Measurements from ENCODE around the gene SYS1. TPM values are rescaled to one million over a fixed set of nuclear protein-coding genes. Genes with fewer than 3 reads are reported as not detected.

SYS1 gene
- total RNA-seq (10 to 100 TPM; 48.3 to 54.0 TPM), polyA plus RNA-seq (40.1 TPM)

DNA sequence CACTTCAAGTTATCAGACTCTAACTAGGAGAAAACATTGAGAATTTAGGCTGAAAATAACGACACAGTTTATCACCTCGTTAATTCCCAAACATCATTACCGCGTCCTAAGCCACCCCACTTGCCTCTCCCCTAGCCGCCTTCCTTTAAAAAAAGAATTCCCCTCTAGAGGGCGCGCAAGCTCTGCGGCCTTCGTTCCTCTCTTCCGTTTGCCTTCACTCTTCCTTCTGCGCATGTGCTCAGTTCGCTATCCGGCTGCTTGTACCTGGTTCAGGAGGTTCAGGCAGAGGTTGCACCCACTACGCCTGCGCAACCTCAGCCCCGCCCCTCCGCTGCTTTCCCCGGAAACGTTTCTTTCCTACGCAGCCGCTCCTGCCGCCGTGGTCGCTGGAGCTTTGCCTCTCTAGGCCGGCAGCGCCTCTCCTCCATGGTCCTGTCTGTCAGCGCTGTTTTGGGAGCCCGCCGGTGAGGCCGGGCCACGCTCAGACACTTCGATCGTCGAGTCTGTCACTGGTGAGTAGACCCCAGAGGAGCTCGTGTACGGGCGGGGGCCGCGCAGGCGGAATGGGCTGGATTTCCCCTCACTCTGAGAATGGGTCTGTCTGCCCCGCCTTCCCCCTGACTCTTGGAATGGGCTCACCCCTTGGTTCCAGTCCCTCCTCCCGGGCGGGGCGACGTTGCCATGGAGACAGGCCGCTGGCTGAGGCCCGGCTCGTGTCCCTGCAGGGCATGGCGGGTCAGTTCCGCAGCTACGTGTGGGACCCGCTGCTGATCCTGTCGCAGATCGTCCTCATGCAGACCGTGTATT lies at the start of gene SYS1:
Gene SYS1, plus strand, starts transcription at position 353 of the 807 bp plus-strand sequence. Its CDS starts 376 bp downstream, at position 729.
- POLR2A ChIA-PET: interaction anchor here (0.6 to 3.7 kb wide), 11 partner anchors 10 to 90 kb away, joined by 3 to 66 read pairs (median 4); partner anchors contain the start of gene PIGT
- Mint-ChIP-seq H3K36me3 (peaks cover 0 to 45% (median 8%) of the 10 kb centered on the region in 3 donors), H3K27me3 (peaks cover 0 to 1% of the 10 kb centered on the region in 2 donors), H3K4me3 (peak within 1 kb of the TSS; percentile 90 to 99 (median 98)), H3K9me3 (no peaks in the 10 kb centered on the region), H3K27ac (peak within 1 kb of the TSS; percentile 95 to 100 (median 99)), H3K4me1 (peaks cover 44 to 54% (median 48%) of the 10 kb centered on the region in 3 donors)
- Histone ChIP-seq H3K4me1 (ENCODE audit: insufficient read depth, low read length) (peaks cover 42% of the 10 kb centered on the region), H3K36me3 (ENCODE audit: insufficient read depth, low read length) (peaks cover 27% of the 10 kb centered on the region), H3K4me3 (ENCODE audit: low read length) (peak within 1 kb of the TSS; percentile 92), H3K9me3 (ENCODE audit: low read length) (no peaks in the 10 kb centered on the region), H3K27me3 (ENCODE audit: insufficient read depth, low read length, poor library complexity, severe bottlenecking) (no peaks in the 10 kb centered on the region), H3K27ac (ENCODE audit: low read depth, low read length) (peak within 1 kb of the TSS; percentile 96)
- CTCF ChIA-PET: interaction anchor here (0.7 to 7.8 kb wide), 27 partner anchors 9 to 408 kb away, joined by 3 to 167 read pairs (median 5); partner anchors contain the start of genes PIGT, SDC4 and TP53TG5
- DNase-seq: peak; percentile 98 to 99 (median 99)

DNA sequence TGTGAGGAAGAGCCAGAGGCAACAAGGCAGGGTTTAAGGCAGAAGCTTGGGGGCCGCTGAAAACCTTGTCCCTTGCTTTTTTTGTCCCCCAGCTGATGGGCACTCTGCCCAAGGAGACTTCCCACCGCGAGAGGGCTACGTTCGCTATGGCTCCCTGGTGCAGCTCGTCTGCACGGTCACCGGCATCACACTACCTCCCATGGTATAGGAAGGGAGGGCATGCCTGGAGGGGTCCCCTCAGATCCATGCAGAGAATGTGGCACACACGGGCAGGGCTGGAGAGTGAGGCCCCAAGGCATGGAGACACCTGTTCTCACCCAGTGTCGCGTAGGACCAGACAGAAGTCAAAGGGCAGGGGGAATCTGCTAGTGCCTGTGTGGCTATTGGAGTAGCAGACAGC lies 49.0 kb upstream of the SYS1 start:
- Histone ChIP-seq H3K4me3 (ENCODE audit: low read length) (no peak overlapping the region), H3K27me3 (ENCODE audit: insufficient read depth, low read length, poor library complexity, severe bottlenecking) (peaks cover 2% of the 10 kb centered on the region), H3K9me3 (ENCODE audit: low read length) (no peaks in the 10 kb centered on the region), H3K4me1 (ENCODE audit: insufficient read depth, low read length) (peaks cover 1% of the 10 kb centered on the region), H3K27ac (ENCODE audit: low read depth, low read length) (no peak overlapping the region), H3K36me3 (ENCODE audit: insufficient read depth, low read length) (no peaks in the 10 kb centered on the region)
- ChIA-PET CTCF (interaction anchor here (1.1 to 9.9 kb wide), 4 partner anchors 21 to 456 kb away, joined by 3 to 81 read pairs (median 9); no protein-coding TSS in a partner anchor), POLR2A (no interaction called here)
- peaks cover 1 to 14% (median 14%) of the 10 kb centered on the region in 3 donors for H3K4me1 Mint-ChIP-seq
- no peaks in the 10 kb centered on the region for H3K36me3 Mint-ChIP-seq
- H3K27ac Mint-ChIP-seq: no peak overlapping the region
- H3K9me3 Mint-ChIP-seq: peaks cover 0 to 1% (median 0%) of the 10 kb centered on the region in 5 donors
- no peak for DNase-seq
- no peak overlapping the region for H3K4me3 Mint-ChIP-seq
- peaks cover 31 to 62% of the 10 kb centered on the region in 2 donors for H3K27me3 Mint-ChIP-seq

DNA sequence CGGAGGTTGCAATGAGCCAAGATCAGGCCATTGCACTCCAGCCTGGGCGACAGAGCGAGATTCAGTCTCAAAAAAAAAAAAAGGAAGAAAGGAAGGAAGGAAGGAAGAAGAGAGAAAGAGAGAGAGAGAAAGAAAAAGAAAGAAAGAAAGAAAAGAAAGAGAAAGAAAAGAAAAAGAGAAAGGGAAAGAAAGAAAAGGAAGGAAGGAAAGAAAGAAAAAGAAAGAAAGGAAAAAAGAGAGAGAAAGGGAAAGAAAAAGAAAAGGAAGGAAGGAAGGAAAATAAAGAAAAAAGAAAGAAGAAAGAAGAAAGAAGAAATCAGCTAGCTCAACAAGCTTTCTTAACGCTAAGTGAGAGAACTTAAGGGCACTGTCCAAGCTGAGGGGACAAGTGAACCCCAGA lies 47.3 kb upstream of the SYS1 start:
- Histone ChIP-seq H3K4me1 (ENCODE audit: insufficient read depth, low read length) (peaks cover 17% of the 10 kb centered on the region), H3K36me3 (ENCODE audit: insufficient read depth, low read length) (no peaks in the 10 kb centered on the region), H3K9me3 (ENCODE audit: low read length) (no peaks in the 10 kb centered on the region), H3K27me3 (ENCODE audit: insufficient read depth, low read length, poor library complexity, severe bottlenecking) (peaks cover 2% of the 10 kb centered on the region), H3K27ac (ENCODE audit: low read depth, low read length) (no peak overlapping the region), H3K4me3 (ENCODE audit: low read length) (no peak overlapping the region)
- Mint-ChIP-seq H3K27me3 (peaks cover 23 to 47% of the 10 kb centered on the region in 2 donors), H3K27ac (no peak overlapping the region), H3K4me3 (no peak overlapping the region), H3K4me1 (peaks cover 9 to 22% (median 21%) of the 10 kb centered on the region in 3 donors), H3K36me3 (no peaks in the 10 kb centered on the region), H3K9me3 (peaks cover 0 to 1% (median 0%) of the 10 kb centered on the region in 5 donors)
- ChIA-PET CTCF (interaction anchor here (0.9 to 9.9 kb wide), 4 partner anchors 11 to 455 kb away, joined by 3 to 81 read pairs (median 4); no protein-coding TSS in a partner anchor), POLR2A (no interaction called here)
- no peak for DNase-seq

DNA sequence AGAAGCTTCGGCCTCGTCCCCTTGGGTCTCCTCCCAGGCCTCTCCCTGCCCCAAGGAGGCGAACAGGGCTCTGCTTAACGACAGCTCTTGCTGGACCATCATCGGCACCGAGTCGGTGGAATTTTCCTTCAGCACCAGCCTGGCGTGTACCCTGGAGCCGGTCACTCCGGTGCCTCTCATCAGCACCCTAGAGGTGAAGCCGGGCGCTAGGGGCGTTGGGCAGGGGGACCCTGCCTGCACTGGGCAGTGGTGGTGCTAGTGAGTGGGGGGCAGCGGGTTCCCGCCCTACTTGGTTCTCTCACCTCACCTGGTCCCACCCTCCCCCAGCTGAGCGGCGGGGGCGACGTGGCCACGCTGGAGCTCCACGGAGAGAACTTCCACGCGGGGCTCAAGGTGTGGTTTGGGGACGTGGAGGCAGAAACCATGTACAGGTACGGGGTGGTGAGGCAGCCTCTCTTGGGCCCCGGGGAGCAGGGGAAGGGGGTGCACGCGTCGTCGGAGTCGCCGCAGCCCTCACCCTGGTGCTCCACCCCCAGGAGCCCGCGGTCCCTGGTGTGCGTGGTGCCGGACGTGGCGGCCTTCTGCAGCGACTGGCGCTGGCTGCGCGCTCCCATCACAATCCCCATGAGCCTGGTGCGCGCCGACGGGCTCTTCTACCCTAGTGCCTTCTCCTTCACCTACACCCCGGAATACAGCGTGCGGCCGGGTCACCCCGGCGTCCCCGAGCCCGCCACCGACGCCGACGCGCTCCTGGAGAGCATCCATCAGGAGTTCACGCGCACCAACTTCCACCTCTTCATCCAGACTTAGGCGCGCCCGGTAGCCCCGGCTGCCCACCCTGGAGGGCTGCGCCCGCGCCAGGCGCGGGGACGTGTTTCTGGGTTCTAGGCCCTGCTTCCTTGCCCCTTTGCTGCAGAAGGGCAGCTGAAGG lies 46.5 kb upstream of the SYS1 start:
- no peaks in the 10 kb centered on the region for H3K36me3 Mint-ChIP-seq
- Histone ChIP-seq H3K36me3 (ENCODE audit: insufficient read depth, low read length) (no peaks in the 10 kb centered on the region), H3K4me1 (ENCODE audit: insufficient read depth, low read length) (peaks cover 24% of the 10 kb centered on the region), H3K27ac (ENCODE audit: low read depth, low read length) (no peak overlapping the region), H3K9me3 (ENCODE audit: low read length) (no peaks in the 10 kb centered on the region), H3K4me3 (ENCODE audit: low read length) (no peak overlapping the region), H3K27me3 (ENCODE audit: insufficient read depth, low read length, poor library complexity, severe bottlenecking) (peaks cover 2% of the 10 kb centered on the region)
- no peak overlapping the region for H3K27ac Mint-ChIP-seq
- peaks cover 21 to 40% of the 10 kb centered on the region in 2 donors for H3K27me3 Mint-ChIP-seq
- H3K4me3 Mint-ChIP-seq: no peak overlapping the region
- ChIA-PET POLR2A (no interaction called here), CTCF (interaction anchor here (0.9 to 9.9 kb wide), 4 partner anchors 10 to 454 kb away, joined by 3 to 81 read pairs (median 4); no protein-coding TSS in a partner anchor)
- no peak for DNase-seq
- H3K4me1 Mint-ChIP-seq: peaks cover 16 to 24% (median 21%) of the 10 kb centered on the region in 3 donors
- peaks cover 0 to 1% (median 0%) of the 10 kb centered on the region in 5 donors for H3K9me3 Mint-ChIP-seq

DNA sequence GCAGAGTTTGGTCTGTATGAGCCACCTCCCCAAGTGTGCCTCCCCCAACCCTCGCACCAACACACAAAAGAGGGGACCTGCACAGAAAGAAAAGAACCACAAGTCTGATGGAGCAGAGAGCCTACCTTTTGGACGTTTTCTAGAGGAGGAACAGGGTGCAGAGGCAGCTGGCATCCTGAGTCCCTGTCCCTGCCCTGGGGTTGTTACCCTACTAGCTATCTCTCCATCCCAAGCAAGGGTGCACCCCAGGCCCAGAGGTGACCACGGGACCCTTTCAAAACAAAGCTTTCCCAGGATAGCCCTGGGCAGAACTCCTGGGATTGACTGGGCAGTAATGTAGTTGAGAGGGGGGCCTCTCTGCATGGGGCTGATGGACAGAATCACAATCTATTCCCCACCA lies 45.1 kb upstream of the SYS1 start:
- POLR2A ChIA-PET: no interaction called here
- H3K27me3 Mint-ChIP-seq: peaks cover 17 to 29% of the 10 kb centered on the region in 2 donors
- peaks cover 2% of the 10 kb centered on the region for H3K27me3 ChIP-seq (ENCODE audit: insufficient read depth, low read length, poor library complexity, severe bottlenecking)
- H3K27ac Mint-ChIP-seq: no peak overlapping the region
- no peaks in the 10 kb centered on the region for H3K36me3 Mint-ChIP-seq
- no peak overlapping the region for H3K4me3 Mint-ChIP-seq
- H3K4me3 ChIP-seq (ENCODE audit: low read length): no peak overlapping the region
- H3K27ac ChIP-seq (ENCODE audit: low read depth, low read length): no peak overlapping the region
- no peaks in the 10 kb centered on the region for H3K36me3 ChIP-seq (ENCODE audit: insufficient read depth, low read length)
- H3K4me1 Mint-ChIP-seq: peaks cover 20 to 25% (median 25%) of the 10 kb centered on the region in 3 donors
- H3K9me3 Mint-ChIP-seq: peaks cover 0 to 1% (median 0%) of the 10 kb centered on the region in 5 donors
- peaks cover 26% of the 10 kb centered on the region for H3K4me1 ChIP-seq (ENCODE audit: insufficient read depth, low read length)
- CTCF ChIA-PET: interaction anchor here (1.0 to 9.9 kb wide), 7 partner anchors 24 to 453 kb away, joined by 3 to 81 read pairs (median 8); no protein-coding TSS in a partner anchor
- DNase-seq: no peak
- no peaks in the 10 kb centered on the region for H3K9me3 ChIP-seq (ENCODE audit: low read length)

DNA sequence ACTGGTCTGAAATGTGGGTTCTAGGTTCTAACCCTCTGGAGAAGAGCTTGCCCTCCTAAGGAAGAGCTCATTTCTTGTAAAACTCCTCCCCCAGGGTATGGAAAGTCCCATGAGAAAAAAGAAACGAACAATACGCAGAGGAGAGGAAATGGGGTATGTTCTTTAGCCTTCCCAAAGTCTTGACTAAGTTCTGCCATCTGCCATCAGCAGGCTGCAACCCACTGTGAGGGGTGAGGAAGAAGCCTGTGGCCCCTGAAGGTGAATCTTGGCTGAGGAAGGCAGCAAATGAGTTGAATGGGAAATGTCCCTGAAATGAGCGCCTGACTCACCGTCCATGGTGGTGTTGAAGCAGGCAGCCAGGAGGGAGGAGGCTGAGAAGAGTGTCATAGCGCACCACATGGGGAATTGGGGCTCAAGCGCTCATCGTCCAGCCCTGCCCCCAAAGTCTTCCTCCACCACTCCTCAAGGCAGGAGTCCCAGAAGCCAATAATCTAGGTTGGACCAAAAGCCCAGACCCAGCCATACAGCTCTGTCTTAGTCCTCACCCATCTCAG lies 44.5 kb upstream of the SYS1 start:
- Mint-ChIP-seq H3K4me1 (peaks cover 20 to 25% (median 25%) of the 10 kb centered on the region in 3 donors), H3K36me3 (no peaks in the 10 kb centered on the region), H3K27me3 (peaks cover 17 to 27% of the 10 kb centered on the region in 2 donors), H3K9me3 (peaks cover 0 to 1% (median 0%) of the 10 kb centered on the region in 5 donors), H3K27ac (peak overlapping the region in 1 of 8 donors; percentile 33), H3K4me3 (no peak overlapping the region)
- ChIA-PET CTCF (interaction anchor here (0.7 to 9.9 kb wide), 13 partner anchors 8 to 452 kb away, joined by 3 to 81 read pairs (median 6); partner anchors contain the start of gene SYS1), POLR2A (no interaction called here)
- H3K36me3 ChIP-seq (ENCODE audit: insufficient read depth, low read length): no peaks in the 10 kb centered on the region
- no peaks in the 10 kb centered on the region for H3K9me3 ChIP-seq (ENCODE audit: low read length)
- no peak for DNase-seq
- H3K4me1 ChIP-seq (ENCODE audit: insufficient read depth, low read length): peaks cover 26% of the 10 kb centered on the region
- peaks cover 2% of the 10 kb centered on the region for H3K27me3 ChIP-seq (ENCODE audit: insufficient read depth, low read length, poor library complexity, severe bottlenecking)
- no peak overlapping the region for H3K4me3 ChIP-seq (ENCODE audit: low read length)
- no peak overlapping the region for H3K27ac ChIP-seq (ENCODE audit: low read depth, low read length)

DNA sequence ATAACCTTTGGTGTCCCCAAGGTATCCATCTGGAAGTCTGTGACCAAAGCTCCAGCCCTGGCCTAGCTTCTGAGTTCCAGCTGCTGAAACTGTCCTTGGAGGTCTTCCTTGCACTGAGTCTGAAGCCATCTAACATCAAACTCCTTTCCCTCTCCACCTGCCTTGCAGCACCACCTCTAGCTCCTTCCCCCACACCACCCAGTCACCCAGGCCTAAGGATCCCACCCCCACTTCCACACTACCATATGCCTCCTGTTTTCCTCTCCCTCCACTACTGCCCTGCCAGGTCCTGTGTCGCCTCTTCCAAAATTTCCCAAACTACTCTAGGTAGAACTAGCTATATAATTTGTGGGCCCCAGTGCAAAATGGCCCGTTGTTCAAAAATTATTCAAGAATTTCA lies 44.0 kb upstream of the SYS1 start:
- no peak for DNase-seq
- ChIA-PET CTCF (interaction anchor here (0.6 to 9.9 kb wide), 15 partner anchors 9 to 481 kb away, joined by 3 to 81 read pairs (median 5); partner anchors contain the start of gene SYS1), POLR2A (no interaction called here)
- no peak overlapping the region for H3K27ac ChIP-seq (ENCODE audit: low read depth, low read length)
- H3K27me3 ChIP-seq (ENCODE audit: insufficient read depth, low read length, poor library complexity, severe bottlenecking): peaks cover 2% of the 10 kb centered on the region
- no peaks in the 10 kb centered on the region for H3K36me3 ChIP-seq (ENCODE audit: insufficient read depth, low read length)
- H3K9me3 ChIP-seq (ENCODE audit: low read length): no peaks in the 10 kb centered on the region
- Mint-ChIP-seq H3K27ac (peak overlapping the region in 1 of 8 donors; percentile 39), H3K4me3 (no peak overlapping the region), H3K9me3 (peaks cover 0 to 1% (median 0%) of the 10 kb centered on the region in 5 donors), H3K4me1 (peaks cover 20 to 25% (median 25%) of the 10 kb centered on the region in 3 donors), H3K36me3 (no peaks in the 10 kb centered on the region), H3K27me3 (peaks cover 16 to 22% of the 10 kb centered on the region in 2 donors)
- H3K4me3 ChIP-seq (ENCODE audit: low read length): no peak overlapping the region
- H3K4me1 ChIP-seq (ENCODE audit: insufficient read depth, low read length): peaks cover 26% of the 10 kb centered on the region
